GM13977 (cell line): ENCODE results near the gene REP15.

ENCODE experiments used
- DNase-seq: peaks from one replicate; pipeline ENCODE4 v3.0.0; 2012; ENCODE audit warnings: low spot score
- in situ Hi-C: fragments of 300-500 bp; cut with MboI; formaldehyde crosslinking; loops from one replicate; pipeline ENCODE4 v1.12.0; 2022; ENCODE audit warnings: low sequenced_read_pairs, low pct_unique_long_range_greater_than_20kb, mixed read lengths, inconsistent platforms; ENCODE audit not compliant: unreplicated experiment
- TF ChIP-seq, protein P1 (sequence below): IDR thresholded peaks from 2 replicates; pipeline ENCODE4 v1.5.1; 2012; ENCODE audit warnings: mild to moderate bottlenecking, control low read depth; ENCODE audit not compliant: insufficient read depth; ENCODE audit errors: extremely low read depth, missing control alignments

REP15 gene

DNA sequence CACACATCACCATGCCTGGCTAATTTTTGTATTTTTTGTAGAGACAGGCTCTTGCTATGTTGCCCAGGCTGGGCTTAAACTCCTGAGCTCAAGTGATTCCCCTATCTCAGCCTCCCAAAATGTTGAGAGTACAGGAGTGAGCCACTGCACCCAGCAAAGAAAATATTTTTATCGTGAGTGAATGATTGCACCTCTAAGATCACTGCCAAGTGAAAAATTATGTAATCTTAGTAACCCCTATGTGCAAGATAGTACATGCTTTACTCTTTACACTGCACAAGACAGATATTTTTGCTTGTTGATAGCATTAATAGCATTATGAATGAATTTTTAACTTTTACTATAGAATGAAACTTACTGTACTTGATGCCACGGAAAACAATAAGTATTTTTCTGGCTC lies 11.0 kb downstream of the REP15 start:
- TF ChIP-seq, protein P1, sequence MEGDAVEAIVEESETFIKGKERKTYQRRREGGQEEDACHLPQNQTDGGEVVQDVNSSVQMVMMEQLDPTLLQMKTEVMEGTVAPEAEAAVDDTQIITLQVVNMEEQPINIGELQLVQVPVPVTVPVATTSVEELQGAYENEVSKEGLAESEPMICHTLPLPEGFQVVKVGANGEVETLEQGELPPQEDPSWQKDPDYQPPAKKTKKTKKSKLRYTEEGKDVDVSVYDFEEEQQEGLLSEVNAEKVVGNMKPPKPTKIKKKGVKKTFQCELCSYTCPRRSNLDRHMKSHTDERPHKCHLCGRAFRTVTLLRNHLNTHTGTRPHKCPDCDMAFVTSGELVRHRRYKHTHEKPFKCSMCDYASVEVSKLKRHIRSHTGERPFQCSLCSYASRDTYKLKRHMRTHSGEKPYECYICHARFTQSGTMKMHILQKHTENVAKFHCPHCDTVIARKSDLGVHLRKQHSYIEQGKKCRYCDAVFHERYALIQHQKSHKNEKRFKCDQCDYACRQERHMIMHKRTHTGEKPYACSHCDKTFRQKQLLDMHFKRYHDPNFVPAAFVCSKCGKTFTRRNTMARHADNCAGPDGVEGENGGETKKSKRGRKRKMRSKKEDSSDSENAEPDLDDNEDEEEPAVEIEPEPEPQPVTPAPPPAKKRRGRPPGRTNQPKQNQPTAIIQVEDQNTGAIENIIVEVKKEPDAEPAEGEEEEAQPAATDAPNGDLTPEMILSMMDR, result no peak
- no peak for DNase-seq
- in situ Hi-C loops, result no loop called here

DNA sequence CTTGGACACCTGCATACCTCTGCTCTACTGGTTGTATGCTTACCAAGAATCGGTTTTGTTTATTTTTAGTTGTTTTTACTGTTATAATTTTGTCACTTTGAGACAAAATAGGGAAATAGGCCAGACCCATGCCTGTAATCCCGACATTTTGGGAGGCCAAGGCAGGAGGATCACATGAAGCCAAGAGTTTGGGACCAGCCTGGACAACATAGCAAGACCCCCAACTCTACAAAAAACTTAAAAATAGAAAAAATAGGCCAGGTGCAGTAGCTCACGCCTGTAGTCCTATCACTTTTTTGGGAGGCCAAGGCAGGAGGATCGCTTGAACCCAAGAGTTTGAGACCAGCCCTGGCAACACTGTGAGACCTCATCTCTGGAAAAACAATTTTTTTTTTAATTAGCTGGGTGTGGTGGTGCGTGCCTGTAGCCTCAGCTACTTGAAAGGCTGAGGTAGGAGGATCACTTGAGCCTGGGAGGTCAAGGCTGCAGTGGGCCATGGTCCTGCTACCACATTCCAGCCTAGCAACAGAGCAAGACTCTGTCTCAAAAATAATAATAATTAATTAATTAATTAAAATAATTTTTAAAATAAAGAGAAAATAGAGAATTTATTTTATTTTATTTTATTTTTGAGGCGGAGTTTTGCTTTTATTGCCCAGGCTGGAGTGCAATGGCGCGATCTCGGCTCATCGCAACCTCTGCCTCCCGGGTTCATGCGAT lies 13.1 kb downstream of the REP15 start:
- TF ChIP-seq, protein P1, result no peak
- in situ Hi-C loops, result no loop called here

DNA sequence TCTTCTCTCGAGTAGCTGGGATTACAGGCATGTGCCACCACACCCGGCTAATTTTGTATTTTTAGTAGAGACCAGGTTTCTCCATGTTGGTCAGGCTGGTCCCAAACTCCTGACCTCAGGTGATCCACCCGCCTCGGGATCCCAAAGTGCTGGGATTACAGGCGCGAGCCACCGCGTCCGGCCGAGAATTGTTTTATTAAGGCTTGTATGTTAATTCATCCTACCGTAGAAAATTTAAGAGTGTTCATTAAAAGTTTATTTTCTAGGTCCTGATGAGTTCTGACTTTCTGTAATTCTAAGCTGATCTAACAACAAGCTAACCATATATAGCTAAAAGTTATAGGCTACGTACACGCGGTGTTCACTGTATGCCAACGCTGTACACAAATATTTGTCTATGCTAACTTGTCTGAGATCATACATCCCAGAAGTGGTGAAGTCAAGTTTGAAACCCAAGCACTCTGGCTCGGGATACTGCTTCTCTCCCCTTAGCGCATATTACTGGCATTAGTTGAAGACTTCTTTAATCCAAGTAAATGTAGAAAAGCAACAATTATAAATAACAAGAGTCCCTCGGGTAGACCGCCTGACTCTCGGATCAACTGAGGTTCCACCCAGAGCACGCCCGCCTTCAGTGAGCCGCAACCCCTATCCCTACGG lies 13.8 kb downstream of the REP15 start:
- in situ Hi-C loops, result no loop called here
- TF ChIP-seq, protein P1, result no peak

More for the DNA sequence above, 13.1 kb downstream of the REP15 start:
- no peak for DNase-seq

DNA sequence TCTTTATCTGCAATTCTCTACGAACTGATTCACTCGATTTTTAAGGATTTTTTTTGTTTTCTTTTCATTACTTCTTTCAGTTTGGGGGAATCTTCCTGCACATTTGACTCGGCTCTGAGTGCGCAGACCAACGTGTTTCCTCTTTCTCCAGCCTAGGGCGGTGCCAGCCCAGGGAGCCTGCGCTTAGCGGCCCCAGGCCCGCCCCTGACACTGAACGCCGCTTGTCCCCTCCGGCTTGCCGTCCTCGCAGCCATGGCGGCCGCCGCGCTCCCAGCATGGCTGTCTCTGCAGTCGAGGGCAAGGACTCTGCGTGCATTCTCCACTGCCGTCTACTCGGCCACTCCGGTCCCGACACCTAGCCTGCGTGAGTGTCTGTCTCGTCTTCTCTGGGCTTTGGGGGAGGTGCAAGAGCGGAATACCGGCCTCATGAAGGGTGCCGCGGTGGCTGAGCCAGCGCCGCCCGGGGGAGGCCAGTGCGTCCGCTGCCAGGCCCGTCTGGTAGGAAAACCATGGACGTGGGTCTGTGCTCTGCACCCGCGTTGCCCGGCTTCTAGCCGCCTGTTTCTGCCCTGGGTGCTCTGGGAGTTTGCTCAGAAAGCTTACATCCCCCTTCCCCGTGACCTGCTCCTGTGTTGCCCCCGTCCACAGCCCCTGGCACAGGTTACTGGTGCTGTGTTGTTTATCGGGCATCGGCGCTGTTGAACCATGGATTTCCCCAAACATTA lies 14.5 kb downstream of the REP15 start, which contains the start of gene MRPS35:
TSS of gene MRPS35 (plus strand) at position 241 of the 725 bp plus-strand sequence. CDS start at position 253, 12 bp downstream.
- in situ Hi-C loops, result no loop called here
- TF ChIP-seq, protein P1, result no peak
- DNase-seq, result peak; percentile 85

More for the DNA sequence above, 13.8 kb downstream of the REP15 start:
- DNase-seq, result no peak

DNA sequence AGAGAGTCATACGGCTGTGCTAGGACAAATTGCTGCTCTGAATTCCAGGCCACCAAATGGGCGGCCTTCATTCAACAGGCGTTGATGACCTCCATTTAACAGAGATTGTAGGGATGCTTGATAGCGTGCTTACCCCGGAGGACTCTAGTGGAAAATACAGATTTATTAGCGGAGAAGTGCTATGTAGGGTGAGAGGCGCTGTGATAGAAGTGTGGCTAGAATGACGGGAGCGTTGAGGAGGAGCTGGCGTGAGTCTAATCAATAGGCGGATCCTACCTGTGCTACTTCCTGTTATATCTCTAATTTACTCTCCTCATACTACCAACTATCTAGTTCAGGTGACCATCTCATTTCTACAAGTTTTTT lies 15.1 kb downstream of the REP15 start:
- TF ChIP-seq, protein P1, result no peak
- in situ Hi-C loops, result no loop called here
- peak; percentile 23 for DNase-seq

DNA sequence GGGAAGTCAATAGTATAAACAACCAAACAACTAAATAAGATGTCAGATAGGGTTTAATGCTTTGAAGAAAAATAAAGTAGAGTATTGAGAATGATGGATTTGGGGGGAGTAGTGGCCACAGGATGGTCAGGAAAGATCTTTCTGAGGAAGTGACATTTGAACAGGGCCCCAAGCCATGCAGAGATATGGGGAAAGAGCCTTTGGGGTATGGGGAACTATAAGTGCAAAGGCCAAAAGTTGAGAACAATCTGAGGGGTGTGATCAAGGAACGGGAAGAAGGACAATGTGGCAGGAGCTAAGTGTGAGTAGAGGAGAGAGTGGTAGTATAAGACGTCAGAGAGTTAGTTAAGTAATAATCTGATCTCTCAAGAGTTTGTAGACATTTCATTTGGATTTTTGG lies 15.7 kb downstream of the REP15 start:
- DNase-seq, result no peak
- TF ChIP-seq, protein P1, result no peak
- in situ Hi-C loops, result no loop called here
